Activated CD4-positive, alpha-beta memory T cell treated with anti-CD3 and anti-CD28 coated beads for 36 hours (primary cell): ENCODE results near the gene PCNX1. TPM values are rescaled to one million over a fixed set of nuclear protein-coding genes. Genes with fewer than 3 reads are reported as not detected.
"Not testable (repeated sequence)": the region's sequence is repeated elsewhere in the genome, so short reads cannot be mapped to it uniquely, and the experiment has no call there.

ENCODE experiments used
- CTCF ChIA-PET: fragments of 350-600 bp; sonication (Branson Sonifier 250); formaldehyde crosslinking; loops from one replicate; lab custom pipeline; 2021; ENCODE audit warnings: antibody characterized with exemption, inconsistent platforms; lab: Charles Lee
- POLR2A ChIA-PET: fragments of 350-600 bp; sonication (Branson Sonifier 250); formaldehyde crosslinking; loops from one replicate; lab custom pipeline; 2021; ENCODE audit warnings: antibody characterized with exemption; lab: Charles Lee
- DNase-seq: peaks from one replicate; pipeline ENCODE4 v3.0.0-alpha.2; 2020
- H3K27ac Mint-ChIP-seq: one replicate; pipeline ENCODE4 v1.8.0; 2021; ENCODE audit warnings: mixed read lengths
- H3K27me3 Mint-ChIP-seq: one replicate; pipeline ENCODE4 v1.8.0; 2021; ENCODE audit warnings: mixed read lengths
- H3K36me3 Mint-ChIP-seq: one replicate; pipeline ENCODE4 v1.8.0; 2021; ENCODE audit warnings: mixed read lengths
- H3K4me1 Mint-ChIP-seq: one replicate; pipeline ENCODE4 v1.8.0; 2021; ENCODE audit warnings: low read depth, mixed read lengths
- H3K4me3 Mint-ChIP-seq: one replicate; pipeline ENCODE4 v1.8.0; 2021; ENCODE audit warnings: mild to moderate bottlenecking, mixed read lengths
- H3K9me3 Mint-ChIP-seq: one replicate; pipeline ENCODE4 v1.8.0; 2021; ENCODE audit warnings: mixed read lengths
- intact Hi-C: fragments of 100-400 bp; cut with micrococcal nuclease; formaldehyde crosslinking; loops from one replicate; pipeline ENCODE4 v1.15.1; 2023
- total RNA-seq, 2 experiments: library from RNA; stranded (reverse); gene quantifications; one replicate each; pipeline ENCODE4 v1.2.3, GENCODE V29; 2021

Gene PCNX1
- total RNA-seq, 2 experiments from 2014 or later: 39.2 to 44.4 TPM

DNA sequence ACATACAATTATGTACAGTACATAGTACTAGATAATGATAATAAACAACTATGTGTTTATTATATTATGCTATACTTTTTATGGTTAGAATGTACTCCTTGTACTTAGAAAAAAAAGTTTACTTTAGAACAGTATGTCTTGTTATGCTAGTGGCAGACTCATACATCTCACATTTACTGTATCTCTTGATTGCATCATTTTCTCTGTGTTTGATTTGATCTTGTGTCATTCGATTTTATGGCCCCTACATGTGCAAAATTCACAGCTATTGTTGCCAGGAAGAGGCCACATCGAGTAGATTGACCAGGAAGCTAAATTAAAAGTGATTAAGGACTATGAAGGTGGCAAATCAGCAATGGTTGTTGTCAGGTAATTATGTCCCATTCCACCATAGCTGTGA is 153.0 kb downstream of the PCNX1 start:
- no peak for DNase-seq
- intact Hi-C loops: no loop called here
- POLR2A ChIA-PET: no interaction called here

DNA sequence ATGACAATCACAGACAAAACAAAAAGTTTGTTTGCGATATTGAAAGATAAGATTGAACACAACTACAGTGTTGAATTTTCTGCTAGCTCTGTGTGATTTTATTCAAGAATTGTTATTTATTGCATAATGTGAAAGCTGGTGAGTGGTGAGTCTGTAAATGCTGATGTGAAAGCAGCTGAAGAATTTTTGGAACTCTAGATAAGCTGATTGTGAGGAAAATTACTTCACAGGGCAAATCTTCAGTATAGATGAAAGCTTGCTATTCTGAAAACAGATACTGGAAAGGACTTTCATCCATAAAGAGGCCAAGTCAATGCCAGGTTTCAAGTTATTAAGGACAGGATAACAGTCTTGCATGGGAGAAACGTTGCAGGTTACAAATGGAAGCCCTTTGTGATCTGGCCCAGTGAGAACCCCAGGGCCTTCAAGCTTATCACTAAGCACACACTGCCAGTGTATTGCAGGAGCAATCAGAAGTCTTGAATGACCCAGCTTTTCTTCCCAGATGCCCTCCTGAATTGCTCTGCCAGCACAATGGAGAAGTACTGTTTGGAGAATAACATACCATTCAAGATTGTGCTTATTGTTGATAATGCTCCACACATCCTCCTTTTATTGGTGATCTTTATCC is 153.7 kb downstream of the PCNX1 start:
- ChIA-PET POLR2A (no interaction called here), CTCF (interaction anchor here (0.9 kb wide), 1 partner anchor 11 kb away, joined by 3 read pairs; no protein-coding TSS in a partner anchor)
- intact Hi-C loops: no loop called here
- Mint-ChIP-seq H3K4me3 (no peak overlapping the region), H3K4me1 (peaks cover 8% of the 10 kb centered on the region), H3K36me3 (peaks cover 63% of the 10 kb centered on the region), H3K9me3 (peaks cover 14% of the 10 kb centered on the region), H3K27ac (peak overlapping the region; percentile 59), H3K27me3 (no peaks in the 10 kb centered on the region)
- no peak for DNase-seq

More for the DNA sequence above, 153.0 kb downstream of the PCNX1 start:
- CTCF ChIA-PET: interaction anchor here (0.9 kb wide), 1 partner anchor 10 kb away, joined by 3 read pairs; no protein-coding TSS in a partner anchor
- Mint-ChIP-seq H3K4me3 (no peak overlapping the region), H3K4me1 (peaks cover 8% of the 10 kb centered on the region), H3K27ac (peak overlapping the region; percentile 55), H3K36me3 (peaks cover 57% of the 10 kb centered on the region), H3K9me3 (peaks cover 9% of the 10 kb centered on the region), H3K27me3 (no peaks in the 10 kb centered on the region)

DNA sequence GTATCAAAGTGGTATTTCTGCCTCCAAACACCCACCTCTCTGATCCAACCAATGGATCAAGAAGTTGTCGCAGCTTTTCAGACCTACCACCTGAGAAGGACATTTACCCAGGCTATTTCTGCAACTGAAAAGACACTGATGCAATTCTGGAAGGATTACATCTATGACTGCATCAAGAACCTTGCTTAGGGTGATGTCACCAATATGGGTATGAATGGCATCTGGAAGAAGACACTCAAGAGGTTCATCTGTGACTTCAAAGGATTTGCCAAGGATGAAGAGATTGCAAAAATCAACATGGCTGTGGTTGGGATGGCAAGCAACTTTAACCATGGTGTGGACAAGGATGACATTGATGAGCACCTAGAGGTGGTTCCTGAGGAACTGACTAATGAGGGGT is 154.2 kb downstream of the PCNX1 start:
- H3K27ac Mint-ChIP-seq: peak overlapping the region; percentile 59
- intact Hi-C loops: no loop called here
- POLR2A ChIA-PET: no interaction called here

GRCh38 chr14:71062581-71063303 is 155.5 kb downstream of the PCNX1 start:
- no peak for DNase-seq
- peaks cover 8% of the 10 kb centered on the region for H3K4me1 Mint-ChIP-seq
- H3K4me3 Mint-ChIP-seq: no peak overlapping the region
- no peaks in the 10 kb centered on the region for H3K27me3 Mint-ChIP-seq
- ChIA-PET CTCF (no interaction called here), POLR2A (no interaction called here)
- H3K27ac Mint-ChIP-seq: no peak overlapping the region
- intact Hi-C loops: no loop called here
- H3K9me3 Mint-ChIP-seq: peaks cover 14% of the 10 kb centered on the region
- H3K36me3 Mint-ChIP-seq: peaks cover 74% of the 10 kb centered on the region

More for the DNA sequence above, 154.2 kb downstream of the PCNX1 start:
- Mint-ChIP-seq H3K27me3 (no peaks in the 10 kb centered on the region), H3K4me3 (no peak overlapping the region), H3K4me1 (peaks cover 8% of the 10 kb centered on the region), H3K36me3 (peaks cover 69% of the 10 kb centered on the region), H3K9me3 (peaks cover 14% of the 10 kb centered on the region)
- no peak for DNase-seq
- CTCF ChIA-PET: no interaction called here

DNA sequence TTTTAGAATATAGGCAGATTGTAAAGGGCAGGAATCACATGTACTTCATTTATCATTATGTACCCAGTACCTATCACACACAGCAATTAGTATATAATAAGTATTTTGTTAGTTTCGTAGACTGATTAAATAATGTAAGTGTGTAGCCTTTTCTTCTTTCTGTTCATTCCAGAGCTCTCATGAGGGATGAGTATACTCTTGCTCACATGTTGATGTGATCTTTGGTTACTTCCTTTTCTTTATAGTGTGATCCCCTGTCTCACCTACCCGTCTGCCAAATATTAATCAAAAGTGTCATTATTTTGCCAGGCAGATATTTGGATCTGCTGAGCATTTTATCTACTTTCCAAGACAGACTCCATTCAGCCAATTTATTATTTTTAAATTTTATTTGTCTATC is 156.1 kb downstream of the PCNX1 start:
- peaks cover 8% of the 10 kb centered on the region for H3K4me1 Mint-ChIP-seq
- H3K27ac Mint-ChIP-seq: no peak overlapping the region
- no peak overlapping the region for H3K4me3 Mint-ChIP-seq
- H3K36me3 Mint-ChIP-seq: peaks cover 68% of the 10 kb centered on the region
- H3K9me3 Mint-ChIP-seq: peaks cover 14% of the 10 kb centered on the region
- ChIA-PET CTCF (no interaction called here), POLR2A (no interaction called here)
- H3K27me3 Mint-ChIP-seq: no peaks in the 10 kb centered on the region
- intact Hi-C loops: no loop called here
- DNase-seq: no peak

DNA sequence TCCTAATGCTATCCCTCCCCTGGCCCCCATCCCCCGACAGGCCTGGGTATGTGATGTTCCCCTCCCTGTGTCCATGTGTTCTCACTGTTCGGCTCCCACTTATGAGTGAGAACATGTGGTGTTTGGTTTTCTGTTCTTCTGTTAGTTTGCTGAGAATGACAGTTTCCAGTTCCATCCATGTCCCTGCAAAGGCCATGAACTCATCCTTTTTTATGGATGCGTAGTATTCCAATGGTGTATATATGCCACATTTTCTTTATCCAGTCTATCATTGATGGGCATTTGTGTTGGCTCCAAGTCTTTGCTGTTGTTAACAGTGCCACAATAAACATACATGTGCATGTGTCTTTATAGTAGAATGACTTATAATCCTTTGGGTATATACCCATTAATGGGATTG is 157.5 kb downstream of the PCNX1 start:
- H3K36me3 Mint-ChIP-seq: peaks cover 66% of the 10 kb centered on the region
- H3K4me1 Mint-ChIP-seq: peaks cover 12% of the 10 kb centered on the region
- CTCF ChIA-PET, H3K27me3 Mint-ChIP-seq, intact Hi-C loops, POLR2A ChIA-PET, DNase-seq, H3K27ac Mint-ChIP-seq, H3K4me3 Mint-ChIP-seq: not testable (repeated sequence)
- peaks cover 14% of the 10 kb centered on the region for H3K9me3 Mint-ChIP-seq

GRCh38 chr14:71070169-71070568 is 162.9 kb downstream of the PCNX1 start:
- intact Hi-C loops: no loop called here
- Mint-ChIP-seq H3K4me3 (no peak overlapping the region), H3K9me3 (peaks cover 6% of the 10 kb centered on the region), H3K27me3 (no peaks in the 10 kb centered on the region), H3K27ac (peak overlapping the region; percentile 5), H3K36me3 (peaks cover 60% of the 10 kb centered on the region), H3K4me1 (peaks cover 20% of the 10 kb centered on the region)
- POLR2A ChIA-PET: no interaction called here
- CTCF ChIA-PET: no interaction called here
- DNase-seq: no peak

- Mint-ChIP-seq H3K4me3 (no peak overlapping the region), H3K36me3 (peaks cover 54% of the 10 kb centered on the region), H3K4me1 (peaks cover 20% of the 10 kb centered on the region), H3K9me3 (no peaks in the 10 kb centered on the region), H3K27ac (peak overlapping the region; percentile 55), H3K27me3 (no peaks in the 10 kb centered on the region)
- intact Hi-C loops: no loop called here
- POLR2A ChIA-PET: no interaction called here
- CTCF ChIA-PET: no interaction called here
- DNase-seq: no peak
Observed at GRCh38 chr14:71071042-71071441, 163.8 kb downstream of the PCNX1 start.

DNA sequence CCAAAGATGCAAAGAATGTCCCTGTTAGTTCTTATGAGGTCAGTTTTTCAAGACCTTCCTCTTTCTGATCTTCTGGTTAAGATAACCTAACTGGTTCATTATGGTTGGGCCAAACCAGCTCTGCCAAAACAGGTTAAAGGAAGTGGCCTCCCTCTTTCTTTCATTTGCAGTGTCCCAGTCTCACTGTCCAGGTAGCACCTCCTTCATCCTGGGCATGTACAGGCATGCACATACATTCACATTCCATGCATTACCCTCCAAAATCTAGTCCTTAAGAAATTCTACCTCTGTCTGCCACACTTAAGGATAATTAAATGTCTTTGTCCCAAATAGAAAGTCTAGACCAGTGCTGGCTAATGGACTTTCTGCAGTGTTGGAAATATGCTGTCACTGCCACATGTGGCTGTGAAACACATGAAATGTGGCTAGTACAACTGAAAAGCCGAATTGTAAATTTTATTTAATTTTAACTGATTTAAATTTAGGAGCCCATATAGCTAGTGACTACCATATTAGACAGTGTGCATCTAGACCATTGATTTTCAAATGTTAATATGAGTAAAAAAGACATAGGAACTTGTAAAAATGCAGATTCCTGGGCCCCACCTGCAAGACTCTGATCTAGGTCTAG is 169.3 kb downstream of the PCNX1 start:
- intact Hi-C loops: no loop called here
- POLR2A ChIA-PET: no interaction called here
- CTCF ChIA-PET: no interaction called here
- Mint-ChIP-seq H3K9me3 (peaks cover 25% of the 10 kb centered on the region), H3K27me3 (no peaks in the 10 kb centered on the region), H3K4me1 (peaks cover 19% of the 10 kb centered on the region), H3K36me3 (peaks cover 71% of the 10 kb centered on the region), H3K4me3 (no peak overlapping the region), H3K27ac (peak overlapping the region; percentile 56)
- DNase-seq: no peak

- DNase-seq: no peak
- Mint-ChIP-seq H3K27ac (no peak overlapping the region), H3K4me3 (no peak overlapping the region), H3K27me3 (no peaks in the 10 kb centered on the region), H3K9me3 (peaks cover 25% of the 10 kb centered on the region), H3K4me1 (peaks cover 29% of the 10 kb centered on the region), H3K36me3 (peaks cover 73% of the 10 kb centered on the region)
- intact Hi-C loops: no loop called here
- POLR2A ChIA-PET: no interaction called here
- CTCF ChIA-PET: no interaction called here
Observed at GRCh38 chr14:71078500-71078899, 171.2 kb downstream of the PCNX1 start.

GRCh38 chr14:71086567-71086966 is 179.3 kb downstream of the PCNX1 start:
- ChIA-PET CTCF (interaction anchor here (0.6 to 0.8 kb wide), 2 partner anchors 89 to 666 kb away, joined by 3 read pairs; no protein-coding TSS in a partner anchor), POLR2A (interaction anchor here (0.6 kb wide), 1 partner anchor 11 kb away, joined by 3 read pairs; no protein-coding TSS in a partner anchor)
- DNase-seq: no peak
- Mint-ChIP-seq H3K27me3 (no peaks in the 10 kb centered on the region), H3K4me3 (no peak overlapping the region), H3K9me3 (no peaks in the 10 kb centered on the region), H3K36me3 (peaks cover 42% of the 10 kb centered on the region), H3K27ac (peak overlapping the region; percentile 15), H3K4me1 (peaks cover 15% of the 10 kb centered on the region)
- intact Hi-C loops: no loop called here

- H3K27me3 Mint-ChIP-seq: no peaks in the 10 kb centered on the region
- POLR2A ChIA-PET: no interaction called here
- CTCF ChIA-PET: interaction anchor here (1.6 kb wide), 1 partner anchor 13 kb away, joined by 4 read pairs; no protein-coding TSS in a partner anchor
- peaks cover 3% of the 10 kb centered on the region for H3K4me1 Mint-ChIP-seq
- intact Hi-C loops: no loop called here
- no peaks in the 10 kb centered on the region for H3K9me3 Mint-ChIP-seq
- DNase-seq: no peak
- peaks cover 57% of the 10 kb centered on the region for H3K36me3 Mint-ChIP-seq
- no peak overlapping the region for H3K27ac Mint-ChIP-seq
- no peak overlapping the region for H3K4me3 Mint-ChIP-seq
Observed at GRCh38 chr14:71089971-71090370, 182.7 kb downstream of the PCNX1 start.
